GM12872 (cell line): ENCODE measurements around the gene RASSF4.

ENCODE experiments used
- CTCF ChIP-seq: IDR thresholded peaks from 3 replicates; pipeline ENCODE4 v1.5.1; 2011; ENCODE audit warnings: low read depth, mild to moderate bottlenecking, low read length, moderate library complexity; ENCODE audit not compliant: insufficient read depth

RASSF4 gene

GRCh38 chr10:44988957-44989585 lies 29.5 kb downstream of the RASSF4 start:
- no peak for TF ChIP-seq CTCF

GRCh38 chr10:44989597-44990301 lies 30.1 kb downstream of the RASSF4 start:
- TF ChIP-seq CTCF: no peak

GRCh38 chr10:44990302-44990655 lies 30.7 kb downstream of the RASSF4 start:
- 0 out of 3 replicates have a peak, but pooled peaks have one; percentile 15 for TF ChIP-seq CTCF

- no peak for TF ChIP-seq CTCF
Measured at GRCh38 chr10:44990965-44991364, 31.4 kb downstream of the RASSF4 start.

- no peak for TF ChIP-seq CTCF
Measured at GRCh38 chr10:44991571-44991970, 32.0 kb downstream of the RASSF4 start.

- no peak for TF ChIP-seq CTCF
Measured at GRCh38 chr10:44992070-44992731, 32.6 kb downstream of the RASSF4 start.

- TF ChIP-seq CTCF: no peak
Measured at GRCh38 chr10:44992732-44993225, 33.2 kb downstream of the RASSF4 start.
